Transverse colon (tissue), 3 donors: ENCODE measurements around the gene OPRM1.
"Not testable (repeated sequence)": the region's sequence is repeated elsewhere in the genome, so short reads cannot be mapped to it uniquely, and the experiment has no call there.

Experiments used
- POLR2A ChIP-seq: fragments of 450-650 bp; IDR thresholded peaks from one replicate; pipeline ENCODE4 v1.6.1; 2016; ENCODE audit warnings: antibody characterized with exemption, mild to moderate bottlenecking, moderate library complexity
- TF ChIP-seq, protein P1 (sequence below), 5 experiments: fragments of 200-600 bp in 3 of 5; fragments of 450-650 bp in 2 of 5; sonication (generic) in 3 of 5; IDR thresholded peaks; 1 replicate in 2 of 5; 2 replicates in 3 of 5; pipeline ENCODE4 v1.5.1; 2016 to 2017; ENCODE audit warnings: antibody characterized with exemption in 5 of 5, inconsistent platforms in 3 of 5, mild to moderate bottlenecking in 2 of 5, moderate library complexity in 1 of 5

DNA sequence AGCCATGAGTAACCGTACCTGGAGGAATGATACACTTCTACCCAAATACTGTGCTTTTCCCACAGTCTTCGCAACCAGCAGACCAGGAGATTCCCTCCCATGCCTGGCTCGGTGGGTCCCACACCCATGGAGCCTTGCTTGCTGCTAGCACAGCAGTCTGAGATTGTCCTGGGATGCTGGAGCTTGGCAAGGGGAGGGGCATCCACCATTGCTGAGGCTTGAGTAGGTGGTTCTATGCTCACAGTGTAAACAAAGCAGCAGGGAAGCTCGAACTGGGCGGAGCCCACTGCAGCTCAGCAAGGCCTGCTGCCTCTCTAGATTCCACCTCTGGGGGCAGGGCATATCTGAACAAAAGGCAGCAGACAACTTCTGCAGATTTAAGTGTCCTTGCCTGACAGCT is 133.4 kb downstream of the OPRM1 start:
- TF ChIP-seq, protein P1, sequence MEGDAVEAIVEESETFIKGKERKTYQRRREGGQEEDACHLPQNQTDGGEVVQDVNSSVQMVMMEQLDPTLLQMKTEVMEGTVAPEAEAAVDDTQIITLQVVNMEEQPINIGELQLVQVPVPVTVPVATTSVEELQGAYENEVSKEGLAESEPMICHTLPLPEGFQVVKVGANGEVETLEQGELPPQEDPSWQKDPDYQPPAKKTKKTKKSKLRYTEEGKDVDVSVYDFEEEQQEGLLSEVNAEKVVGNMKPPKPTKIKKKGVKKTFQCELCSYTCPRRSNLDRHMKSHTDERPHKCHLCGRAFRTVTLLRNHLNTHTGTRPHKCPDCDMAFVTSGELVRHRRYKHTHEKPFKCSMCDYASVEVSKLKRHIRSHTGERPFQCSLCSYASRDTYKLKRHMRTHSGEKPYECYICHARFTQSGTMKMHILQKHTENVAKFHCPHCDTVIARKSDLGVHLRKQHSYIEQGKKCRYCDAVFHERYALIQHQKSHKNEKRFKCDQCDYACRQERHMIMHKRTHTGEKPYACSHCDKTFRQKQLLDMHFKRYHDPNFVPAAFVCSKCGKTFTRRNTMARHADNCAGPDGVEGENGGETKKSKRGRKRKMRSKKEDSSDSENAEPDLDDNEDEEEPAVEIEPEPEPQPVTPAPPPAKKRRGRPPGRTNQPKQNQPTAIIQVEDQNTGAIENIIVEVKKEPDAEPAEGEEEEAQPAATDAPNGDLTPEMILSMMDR (IDR thresholded peaks at IDR 0.05): not testable (repeated sequence)
- TF ChIP-seq POLR2A: not testable (repeated sequence)
